Endothelial cell of umbilical vein (primary cell): ENCODE results near the gene SMAD3. TPM values are rescaled to one million over a fixed set of nuclear protein-coding genes. Genes with fewer than 3 reads are reported as not detected.

Experiments
- BruUV-seq: library from RNA; stranded (reverse); fragments of 400-500 nt; replicated peaks from 2 replicates; lab custom pipeline; 2021; lab: Mats Ljungman, UMichigan
- CTCF ChIA-PET: fragments of 300-600, 350-600 bp; sonication (Branson Sonifier 250); formaldehyde crosslinking; loops from one replicate; lab custom pipeline; 2021; ENCODE audit warnings: antibody characterized with exemption, inconsistent platforms; lab: Charles Lee
- POLR2A ChIA-PET: fragments of 300-600, 350-600 bp; sonication (Branson Sonifier 250); formaldehyde crosslinking; loops from one replicate; lab custom pipeline; 2021; ENCODE audit warnings: antibody characterized with exemption, inconsistent platforms; lab: Charles Lee
- DNase-seq: peaks from one replicate; pipeline ENCODE4 v3.0.0-alpha.2; 2011; ENCODE audit warnings: low read depth, low spot score
- FAIRE-seq: peaks from 2 replicates; lab custom pipeline; 2011; peaks lifted over from hg19 to GRCh38; lab: Jason Lieb, UNC
- H2AFZ ChIP-seq: 2 replicates; pipeline ENCODE4 v1.6.0; 2012; ENCODE audit warnings: low read depth, low read length, control low read depth, inconsistent platforms
- H3K27ac ChIP-seq: 2 replicates; pipeline ENCODE4 v1.5.1; 2011; ENCODE audit warnings: low read depth, mild to moderate bottlenecking, control low read depth, low read length, moderate library complexity; ENCODE audit not compliant: insufficient read depth
- H3K27me3 ChIP-seq, 2 experiments: 2 replicates each; pipeline versions ENCODE4 v1.6.0 to v1.6.1; 2011; ENCODE audit warnings: low read length in 2 of 2, mixed read lengths in 1 of 2; ENCODE audit not compliant: control insufficient read depth in 2 of 2, insufficient read depth in 2 of 2
- H3K36me3 ChIP-seq, 2 experiments: 2 replicates in 1 of 2; 3 replicates in 1 of 2; pipeline ENCODE4 v1.5.1; 2011; ENCODE audit warnings: low read length in 2 of 2, mild to moderate bottlenecking in 1 of 2, moderate library complexity in 1 of 2; ENCODE audit not compliant: control insufficient read depth in 2 of 2, insufficient read depth in 2 of 2; ENCODE audit errors: extremely low read depth in 1 of 2
- H3K4me1 ChIP-seq: 3 replicates; pipeline ENCODE4 v1.5.1; 2011; ENCODE audit warnings: mild to moderate bottlenecking, low read length; ENCODE audit not compliant: control insufficient read depth, insufficient read depth; ENCODE audit errors: extremely low read depth
- H3K4me2 ChIP-seq: 2 replicates; pipeline ENCODE4 v1.6.1; 2011; ENCODE audit warnings: low read length, control low read depth, mixed read lengths; ENCODE audit not compliant: insufficient read depth
- H3K4me3 ChIP-seq, 3 experiments: fragments of 200-600 bp in 1 of 3; sonication (generic), shearing (Covaris generic) in 1 of 3; replicated peaks in 1 of 3; 2 replicates each; pipeline ENCODE4 v1.5.1; 2011 to 2016; ENCODE audit warnings: control low read depth in 3 of 3, low read length in 3 of 3, mild to moderate bottlenecking in 2 of 3, inconsistent platforms in 1 of 3, low read depth in 1 of 3, moderate library complexity in 1 of 3; ENCODE audit not compliant: insufficient read depth in 1 of 3
- H3K79me2 ChIP-seq: 2 replicates; pipeline ENCODE4 v1.6.0; 2012; ENCODE audit warnings: low read length, inconsistent platforms; ENCODE audit not compliant: control insufficient read depth, insufficient read depth
- H3K9ac ChIP-seq: replicated peaks from 2 replicates; pipeline ENCODE3; 2011; ENCODE audit warnings: low read length, control low read depth; ENCODE audit not compliant: insufficient read depth; ENCODE audit errors: extremely low read depth
- H3K9me1 ChIP-seq: replicated peaks from 3 replicates; pipeline ENCODE4 v1.6.0; 2011; ENCODE audit warnings: mild to moderate bottlenecking, low read length; ENCODE audit not compliant: control insufficient read depth, insufficient read depth; ENCODE audit errors: extremely low read depth
- H3K9me3 ChIP-seq: replicated peaks from 2 replicates; pipeline ENCODE4 v1.5.1; 2012; ENCODE audit warnings: low read length, inconsistent platforms; ENCODE audit not compliant: control insufficient read depth, insufficient read depth
- H4K20me1 ChIP-seq: replicated peaks from 2 replicates; pipeline ENCODE3; 2011; ENCODE audit warnings: mild to moderate bottlenecking, low read length; ENCODE audit not compliant: control insufficient read depth, insufficient read depth; ENCODE audit errors: extremely low read depth
- CTCF ChIP-seq, 2 donors: IDR thresholded peaks; 1 replicate in 1 of 2; 2 replicates in 1 of 2; pipeline ENCODE4 v1.5.1; 2011; ENCODE audit warnings: low read length in 2 of 2, mild to moderate bottlenecking in 2 of 2, moderate library complexity in 2 of 2, control low read depth in 1 of 2, inconsistent platforms in 1 of 2, low read depth in 1 of 2; ENCODE audit not compliant: insufficient read depth in 1 of 2; ENCODE audit errors: extremely low read depth in 1 of 2
- EZH2 ChIP-seq: IDR thresholded peaks from 2 replicates; pipeline ENCODE4 v1.6.1; 2012; ENCODE audit warnings: borderline replicate concordance, low read depth, mild to moderate bottlenecking, moderate library complexity, low read length, inconsistent platforms; ENCODE audit not compliant: severe bottlenecking
- FOS ChIP-seq: IDR thresholded peaks from 2 replicates; pipeline ENCODE4 v1.6.1; 2011; ENCODE audit warnings: mild to moderate bottlenecking, low read length, moderate library complexity, borderline replicate concordance; ENCODE audit not compliant: insufficient read depth
- GATA2 ChIP-seq: IDR thresholded peaks from 2 replicates; pipeline ENCODE4 v1.7.0; 2011; ENCODE audit warnings: low read depth, mild to moderate bottlenecking, moderate library complexity, mixed read lengths, low read length; ENCODE audit not compliant: insufficient read length, insufficient read depth
- JUN ChIP-seq: IDR thresholded peaks from 2 replicates; pipeline ENCODE4 v1.6.1; 2011; ENCODE audit warnings: borderline replicate concordance, low read depth; ENCODE audit not compliant: insufficient read length, insufficient read depth
- MAX ChIP-seq: IDR thresholded peaks from 2 replicates; pipeline ENCODE4 v1.6.1; 2011; ENCODE audit not compliant: insufficient read depth, insufficient read length
- MYC ChIP-seq: IDR thresholded peaks from one replicate; pipeline ENCODE4 v1.6.1; 2011; ENCODE audit warnings: mild to moderate bottlenecking, low read depth, low read length
- POLR2A ChIP-seq: IDR thresholded peaks from 2 replicates; pipeline ENCODE4 v1.6.1; 2012; ENCODE audit warnings: low read depth, mild to moderate bottlenecking, control low read depth, low read length
- POLR2AphosphoS5 ChIP-seq: IDR thresholded peaks from 2 replicates; pipeline ENCODE4 v1.6.1; 2012; ENCODE audit warnings: low read depth, mild to moderate bottlenecking, control low read depth, low read length, moderate library complexity; ENCODE audit not compliant: insufficient read depth
- dilution Hi-C: fragments of 300-500 bp; cut with MboI; formaldehyde crosslinking; loops from one replicate; pipeline ENCODE4 v1.15.0; 2019; ENCODE audit warnings: low sequenced_read_pairs; ENCODE audit not compliant: extremely low pct_ligation_motif_present
- intact Hi-C: fragments of 100-400 bp; cut with micrococcal nuclease; formaldehyde crosslinking; loops from one replicate; pipeline ENCODE4 v1.10.0; 2022
- polyA plus RNA-seq, 4 experiments: library from polyadenylated mRNA; depleted of rRNA in 3 of 4; stranded (reverse) in 3 of 4; unstranded in 1 of 4; fragments of >200 nt; gene quantifications; 2 replicates each; pipeline versions ENCODE4 v1.2.1 to v1.2.3, GENCODE V29; 2011 to 2012; ENCODE audit warnings: missing spikeins in 1 of 4
- total RNA-seq: library from RNA; stranded (reverse); gene quantifications from 2 replicates; pipeline ENCODE4 v1.2.3, GENCODE V29; 2021

SMAD3 gene
- total and polyA plus RNA-seq, 2 donors (not counting 3 experiments of a cell fraction or from before 2014, with no cell fraction given) = 56.4 to 88.2 TPM

- H3K4me1 ChIP-seq = peaks cover 37% of the 10 kb centered on the region
- H3K4me2 ChIP-seq = no peak overlapping the region
- H2AFZ ChIP-seq = no peak overlapping the region
- TF ChIP-seq EZH2 (no peak), POLR2A (no peak), POLR2AphosphoS5 (no peak), MAX (no peak), GATA2 (no peak), FOS (no peak), JUN (no peak), MYC (no peak), CTCF (IDR thresholded peaks at IDR 0.05; ENCODE audit: extremely low read depth in 1 of 2, insufficient read depth in 1 of 2, low read depth in 1 of 2, low read length in 2 of 2) (no peak)
- H3K27ac ChIP-seq = no peak overlapping the region
- H3K79me2 ChIP-seq = peaks cover 97% of the 10 kb centered on the region
- no peaks in the 10 kb centered on the region for H3K27me3 ChIP-seq
- no TSS peak for BruUV-seq
- H3K9me3 ChIP-seq = no peaks in the 10 kb centered on the region
- intact Hi-C loops = no loop called here
- DNase-seq = no peak
- no peak overlapping the region for H3K9ac ChIP-seq
- no peak overlapping the region for H3K4me3 ChIP-seq
- no peaks in the 10 kb centered on the region for H4K20me1 ChIP-seq
- POLR2A ChIA-PET = no interaction called here
- dilution Hi-C loops = no loop called here
- H3K36me3 ChIP-seq = peaks cover 0 to 9% of the 10 kb centered on the region in 2 experiments
- FAIRE-seq = no peak
- CTCF ChIA-PET = no interaction called here
- no peaks in the 10 kb centered on the region for H3K9me1 ChIP-seq
Observed at GRCh38 chr15:67098768-67099282, 33.4 kb downstream of the SMAD3 start.
